HG03175 (cell line): ENCODE measurements around the gene XPC.
"Not testable (repeated sequence)": the region's sequence is repeated elsewhere in the genome, so short reads cannot be mapped to it uniquely, and the experiment has no call there.

Source experiments
- ATAC-seq: cut with Tn5 transposase; IDR thresholded peaks from one replicate; pipeline ENCODE4 v1.9.1; 2021; ENCODE audit warnings: mild to moderate bottlenecking, moderate library complexity; ENCODE audit not compliant: unreplicated experiment

Gene XPC

GRCh38 chr3:14122301-14122700, 56.1 kb downstream of the XPC start:
- no peak for ATAC-seq

GRCh38 chr3:14121859-14122258, 56.5 kb downstream of the XPC start:
- ATAC-seq = no peak

GRCh38 chr3:14120921-14121448, 57.4 kb downstream of the XPC start:
- not testable (repeated sequence) for ATAC-seq

- ATAC-seq = no peak
Observed at GRCh38 chr3:14120111-14120920, 58.1 kb downstream of the XPC start.

- no peak for ATAC-seq
Observed at GRCh38 chr3:14119651-14120050, 58.8 kb downstream of the XPC start.

- no peak for ATAC-seq
Observed at GRCh38 chr3:14118400-14119381, 59.7 kb downstream of the XPC start.

- ATAC-seq = no peak
Observed at GRCh38 chr3:14117468-14118399, 60.7 kb downstream of the XPC start.

- no peak for ATAC-seq
Observed at GRCh38 chr3:14113965-14114635, 64.3 kb downstream of the XPC start.

GRCh38 chr3:14110699-14111098, 67.7 kb downstream of the XPC start:
- no peak for ATAC-seq

GRCh38 chr3:14109821-14110220, 68.6 kb downstream of the XPC start:
- ATAC-seq = not testable (repeated sequence)

- ATAC-seq = no peak
Observed at GRCh38 chr3:14097616-14098391, 80.6 kb downstream of the XPC start.

- no peak for ATAC-seq
Observed at GRCh38 chr3:14096742-14097141, 81.7 kb downstream of the XPC start.
